Measurements from ENCODE around the gene RANBP3L. TPM values are rescaled to one million over a fixed set of nuclear protein-coding genes. Genes with fewer than 3 reads are reported as not detected.

RANBP3L gene
- total RNA-seq, 4 donors from 2014 or later, result 0.54 TPM; not detected in 3

- TF ChIP-seq POLR2A (IDR thresholded peaks at IDR 0.05), result no peak
- TF ChIP-seq, protein P1, sequence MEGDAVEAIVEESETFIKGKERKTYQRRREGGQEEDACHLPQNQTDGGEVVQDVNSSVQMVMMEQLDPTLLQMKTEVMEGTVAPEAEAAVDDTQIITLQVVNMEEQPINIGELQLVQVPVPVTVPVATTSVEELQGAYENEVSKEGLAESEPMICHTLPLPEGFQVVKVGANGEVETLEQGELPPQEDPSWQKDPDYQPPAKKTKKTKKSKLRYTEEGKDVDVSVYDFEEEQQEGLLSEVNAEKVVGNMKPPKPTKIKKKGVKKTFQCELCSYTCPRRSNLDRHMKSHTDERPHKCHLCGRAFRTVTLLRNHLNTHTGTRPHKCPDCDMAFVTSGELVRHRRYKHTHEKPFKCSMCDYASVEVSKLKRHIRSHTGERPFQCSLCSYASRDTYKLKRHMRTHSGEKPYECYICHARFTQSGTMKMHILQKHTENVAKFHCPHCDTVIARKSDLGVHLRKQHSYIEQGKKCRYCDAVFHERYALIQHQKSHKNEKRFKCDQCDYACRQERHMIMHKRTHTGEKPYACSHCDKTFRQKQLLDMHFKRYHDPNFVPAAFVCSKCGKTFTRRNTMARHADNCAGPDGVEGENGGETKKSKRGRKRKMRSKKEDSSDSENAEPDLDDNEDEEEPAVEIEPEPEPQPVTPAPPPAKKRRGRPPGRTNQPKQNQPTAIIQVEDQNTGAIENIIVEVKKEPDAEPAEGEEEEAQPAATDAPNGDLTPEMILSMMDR (IDR thresholded peaks at IDR 0.05), result no peak
- no peak overlapping the region for H3K4me3 ChIP-seq
These were observed 31.5 kb downstream of the RANBP3L start for GRCh38 chr5:36270175-36270574.

DNA sequence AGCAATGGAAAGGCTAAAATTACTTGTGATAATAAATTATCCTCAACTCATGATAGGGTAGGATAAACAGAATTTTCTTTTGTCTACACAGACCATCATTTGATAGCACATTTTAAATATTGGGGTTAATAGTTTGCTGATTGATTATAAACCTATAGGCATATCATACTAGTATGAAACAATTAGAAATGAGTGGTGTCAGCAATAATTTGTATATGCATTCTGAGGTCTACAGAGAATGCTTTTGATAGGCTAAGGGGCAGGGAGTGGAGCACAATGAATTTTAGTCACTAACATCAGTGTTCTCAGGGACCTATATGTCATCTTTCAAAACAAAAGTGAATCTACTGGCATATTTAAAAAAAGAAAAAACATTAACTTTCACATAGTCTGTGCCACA, 32.2 kb downstream of the RANBP3L start:
- Histone ChIP-seq H3K4me1 (no peaks in the 10 kb centered on the region), H3K27me3 (no peaks in the 10 kb centered on the region), H3K27ac (no peak overlapping the region), H3K36me3 (no peaks in the 10 kb centered on the region), H3K4me3 (no peak overlapping the region), H3K9me3 (no peaks in the 10 kb centered on the region)
- no peak for TF ChIP-seq POLR2A (IDR thresholded peaks at IDR 0.05)
- TF ChIP-seq, protein P1 (IDR thresholded peaks at IDR 0.05), result no peak
- DNase-seq, result no peak

More at GRCh38 chr5:36270175-36270574, 31.5 kb downstream of the RANBP3L start:
- Histone ChIP-seq H3K27me3 (no peaks in the 10 kb centered on the region), H3K27ac (no peak overlapping the region), H3K9me3 (no peaks in the 10 kb centered on the region), H3K4me1 (no peaks in the 10 kb centered on the region), H3K36me3 (no peaks in the 10 kb centered on the region)
- DNase-seq, result no peak

DNA sequence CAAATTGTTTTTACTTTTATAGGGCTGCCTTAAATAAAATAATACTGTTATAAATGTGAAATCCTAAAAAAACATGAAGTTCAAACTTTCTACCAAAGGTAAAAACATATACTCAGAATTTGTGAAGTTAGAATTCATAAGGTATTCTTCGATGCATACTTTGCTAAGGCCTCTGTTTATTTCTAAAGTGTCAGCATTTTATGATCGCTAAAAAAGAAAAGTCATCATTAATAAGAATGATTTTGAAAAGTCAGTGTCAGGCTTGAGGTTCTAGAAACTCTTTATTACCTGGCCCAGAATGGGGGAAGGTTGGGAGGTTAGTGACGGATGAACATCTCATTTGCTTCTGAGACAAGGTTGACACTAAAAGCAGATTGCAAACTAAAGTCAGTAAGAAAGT, 33.8 kb downstream of the RANBP3L start:
- no peak overlapping the region for H3K27ac ChIP-seq
- DNase-seq, result no peak

GRCh38 chr5:36264202-36264760, 37.4 kb downstream of the RANBP3L start:
- no peaks in the 10 kb centered on the region for H3K4me1 ChIP-seq
- no peaks in the 10 kb centered on the region for H3K9me3 ChIP-seq
- TF ChIP-seq, protein P1 (IDR thresholded peaks at IDR 0.05), result no peak
- TF ChIP-seq POLR2A (IDR thresholded peaks at IDR 0.05), result no peak
- no peak overlapping the region for H3K4me3 ChIP-seq
- no peak for DNase-seq
- no peak overlapping the region for H3K27ac ChIP-seq
- no peaks in the 10 kb centered on the region for H3K36me3 ChIP-seq
- no peaks in the 10 kb centered on the region for H3K27me3 ChIP-seq

More for the DNA sequence above, 33.8 kb downstream of the RANBP3L start:
- H3K4me1 ChIP-seq, result no peaks in the 10 kb centered on the region
- no peaks in the 10 kb centered on the region for H3K9me3 ChIP-seq
- no peaks in the 10 kb centered on the region for H3K27me3 ChIP-seq
- no peaks in the 10 kb centered on the region for H3K36me3 ChIP-seq
- no peak for TF ChIP-seq POLR2A (IDR thresholded peaks at IDR 0.05)
- TF ChIP-seq, protein P1 (IDR thresholded peaks at IDR 0.05), result no peak
- H3K4me3 ChIP-seq, result no peak overlapping the region

DNA sequence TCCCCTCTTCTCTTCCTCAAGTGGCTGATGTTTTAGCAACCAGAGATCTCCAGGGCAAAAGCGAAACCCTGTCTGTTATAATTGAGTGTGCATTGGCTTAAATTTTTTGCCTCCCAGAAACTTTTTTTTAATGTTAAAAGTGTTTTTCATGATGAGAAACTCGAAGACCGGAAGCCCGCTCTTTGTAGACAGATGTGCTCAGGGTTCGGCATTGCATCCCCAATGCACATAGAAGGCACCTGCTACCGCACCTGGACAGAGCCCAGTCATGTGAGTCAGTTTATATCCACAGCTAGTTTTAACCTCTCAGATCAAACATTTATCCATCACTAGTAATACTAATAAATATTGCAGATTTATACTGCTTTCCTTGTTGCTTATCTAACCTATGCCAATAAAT, 40.5 kb downstream of the RANBP3L start:
- H3K27me3 ChIP-seq, result no peaks in the 10 kb centered on the region
- no peaks in the 10 kb centered on the region for H3K9me3 ChIP-seq
- no peak overlapping the region for H3K27ac ChIP-seq
- no peak for DNase-seq
- no peak for TF ChIP-seq POLR2A (IDR thresholded peaks at IDR 0.05)
- TF ChIP-seq, protein P1 (IDR thresholded peaks at IDR 0.05), result no peak
- no peak overlapping the region for H3K4me3 ChIP-seq
- H3K36me3 ChIP-seq, result no peaks in the 10 kb centered on the region
- no peaks in the 10 kb centered on the region for H3K4me1 ChIP-seq

DNA sequence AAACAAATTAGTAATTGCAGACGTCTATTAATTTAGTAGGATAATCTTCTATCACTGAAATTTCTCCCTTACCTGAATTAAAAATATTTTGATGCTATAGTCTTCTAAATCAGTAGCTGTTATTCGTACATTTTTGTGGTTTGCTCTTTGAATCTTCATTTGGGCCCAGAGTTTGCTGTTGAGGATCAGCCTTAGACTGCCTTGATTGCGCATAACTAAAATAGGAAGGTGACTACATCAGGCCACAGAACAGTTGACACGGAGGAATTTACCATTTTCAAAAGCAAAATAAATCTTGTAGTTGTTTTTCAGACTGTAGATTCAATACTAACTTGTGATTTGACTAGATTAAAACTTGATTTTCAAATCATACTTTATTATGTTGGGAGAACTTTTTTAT, 48.1 kb downstream of the RANBP3L start:
- no peaks in the 10 kb centered on the region for H3K27me3 ChIP-seq
- H3K27ac ChIP-seq, result no peak overlapping the region
- no peaks in the 10 kb centered on the region for H3K9me3 ChIP-seq
- DNase-seq, result no peak
- H3K4me3 ChIP-seq, result no peak overlapping the region
- TF ChIP-seq, protein P1 (IDR thresholded peaks at IDR 0.05), result no peak
- H3K36me3 ChIP-seq, result no peaks in the 10 kb centered on the region
- no peaks in the 10 kb centered on the region for H3K4me1 ChIP-seq
